OCI-LY7 (cell line): Measurements from ENCODE around the gene TJP2.

ENCODE experiments used
- CTCF ChIP-seq: fragments of 200-600 bp; sonication (generic); conservative IDR thresholded peaks from 2 replicates; pipeline ENCODE4 v1.5.1; 2014; ENCODE audit warnings: mild to moderate bottlenecking, antibody characterized with exemption, low read length, moderate library complexity, mixed read lengths
- EZH2phosphoT487 ChIP-seq: fragments of 200-600 bp; sonication (generic); IDR thresholded peaks from 2 replicates; pipeline ENCODE4 v1.6.1; 2018; ENCODE audit warnings: low read depth, borderline replicate concordance, mild to moderate bottlenecking, mixed run types, antibody characterized with exemption, low read length, moderate library complexity, mixed read lengths

- no peak for TF ChIP-seq CTCF
- TF ChIP-seq EZH2phosphoT487: no peak
Measured at GRCh38 chr9:69188975-69189374, 14.9 kb downstream of the TJP2 start.
